GM12878 (cell line): ENCODE results near the gene TNFSF13. TPM values are rescaled to one million over a fixed set of nuclear protein-coding genes. Genes with fewer than 3 reads are reported as not detected.

Experiments
- ATF7 ChIP-seq: fragments of 450-650 bp; IDR thresholded peaks from 2 replicates; pipeline ENCODE4 v1.6.1; 2016; ENCODE audit warnings: low read depth, mild to moderate bottlenecking
- NFYA ChIP-seq: IDR thresholded peaks from 2 replicates; pipeline ENCODE4 v1.6.1; 2011; ENCODE audit warnings: low read depth, mild to moderate bottlenecking, low read length, improper control_type of control experiment, borderline replicate concordance
- RUNX3 ChIP-seq: IDR thresholded peaks from 2 replicates; pipeline ENCODE4 v1.6.1; 2012; ENCODE audit warnings: low read length, inconsistent platforms
- SMAD5 ChIP-seq: IDR thresholded peaks from 2 replicates; pipeline ENCODE4 v1.6.1; 2016; ENCODE audit warnings: antibody characterized with exemption, low read depth
- SPI1 ChIP-seq: IDR thresholded peaks from 2 replicates; pipeline ENCODE4 v1.6.1; 2011; ENCODE audit warnings: low read depth, mild to moderate bottlenecking, low read length, moderate library complexity, borderline replicate concordance; ENCODE audit not compliant: insufficient read depth
- WRNIP1 ChIP-seq: IDR thresholded peaks from 2 replicates; pipeline ENCODE4 v1.6.1; 2011; ENCODE audit warnings: low read depth, low read length, improper control_type of control experiment, borderline replicate concordance
- polyA plus RNA-seq, 11 experiments: library from polyadenylated mRNA; depleted of rRNA in 4 of 11; unstranded in 6 of 11; stranded (reverse) in 5 of 11; fragments of >200 nt; fragmentation: Nextera tagmentation in 4 of 11; fragmentation: Illumina TruSeq in 1 of 11; extraction: Ambion mirVana in 4 of 11; extraction: Trizol in 1 of 11; gene quantifications; 1 replicate in 1 of 11; 2 replicates in 10 of 11; pipeline versions ENCODE4 v1.2.1 to v1.2.3, GENCODE V29; 2011 to 2016; ENCODE audit warnings: inconsistent platforms in 2 of 11, missing spikeins in 2 of 11, low read depth in 1 of 11
- total RNA-seq, 4 experiments: library from RNA; depleted of rRNA in 3 of 4; stranded (reverse); fragments of >200 nt in 3 of 4; fragmentation: Illumina TruSeq in 1 of 4; extraction: Trizol in 1 of 4; gene quantifications; 2 replicates each; pipeline versions ENCODE4 v1.2.1 to v1.2.3, GENCODE V29; 2013 to 2021
- TF ChIP-seq, protein P1 (sequence below): IDR thresholded peaks from 2 replicates; pipeline ENCODE4 v1.6.1; 2011; ENCODE audit warnings: borderline replicate concordance, low read depth, mild to moderate bottlenecking, moderate library complexity, mixed read lengths, low read length; ENCODE audit not compliant: insufficient read depth; ENCODE audit errors: extremely low read length
- TF ChIP-seq, protein P2 (sequence below): fragments of 450-650 bp; conservative IDR thresholded peaks from 2 replicates; pipeline ENCODE4 v1.6.1; 2017; ENCODE audit warnings: mild to moderate bottlenecking, moderate library complexity
- TF ChIP-seq, protein P3 (sequence below): fragments of 450-650 bp; IDR thresholded peaks from 2 replicates; pipeline ENCODE4 v1.6.1; 2017; ENCODE audit warnings: mild to moderate bottlenecking, moderate library complexity

The TNFSF13 gene
- total and polyA plus RNA-seq, 10 of the 15 experiments (the other 5 are each of a cell fraction or from before 2014, with no cell fraction given) = 0.56 to 14.6 (median 9.7) TPM

DNA sequence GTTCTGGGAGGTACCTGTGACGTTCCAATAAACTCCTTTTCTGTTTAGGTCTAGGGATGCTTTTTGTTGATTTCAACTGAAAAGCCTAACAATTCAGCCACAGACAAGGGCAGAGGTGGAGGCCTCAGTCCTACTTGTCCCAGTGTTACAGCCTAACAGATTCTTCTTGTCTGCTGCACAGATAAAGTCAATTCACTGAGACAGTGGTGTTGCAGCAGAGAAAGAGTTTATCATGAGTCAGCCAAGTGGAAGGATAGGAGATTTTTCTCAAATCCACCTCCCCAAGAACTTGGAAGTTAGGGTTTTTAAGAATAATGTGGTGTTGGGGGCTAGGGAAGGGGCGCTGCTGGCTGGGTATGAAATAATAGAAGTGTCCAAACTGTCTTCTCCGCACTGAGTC lies 20.5 kb upstream of the TNFSF13 start (continued):
- TF ChIP-seq, protein P1, sequence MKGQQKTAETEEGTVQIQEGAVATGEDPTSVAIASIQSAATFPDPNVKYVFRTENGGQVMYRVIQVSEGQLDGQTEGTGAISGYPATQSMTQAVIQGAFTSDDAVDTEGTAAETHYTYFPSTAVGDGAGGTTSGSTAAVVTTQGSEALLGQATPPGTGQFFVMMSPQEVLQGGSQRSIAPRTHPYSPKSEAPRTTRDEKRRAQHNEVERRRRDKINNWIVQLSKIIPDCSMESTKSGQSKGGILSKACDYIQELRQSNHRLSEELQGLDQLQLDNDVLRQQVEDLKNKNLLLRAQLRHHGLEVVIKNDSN = no peak
- TF ChIP-seq, protein P2, sequence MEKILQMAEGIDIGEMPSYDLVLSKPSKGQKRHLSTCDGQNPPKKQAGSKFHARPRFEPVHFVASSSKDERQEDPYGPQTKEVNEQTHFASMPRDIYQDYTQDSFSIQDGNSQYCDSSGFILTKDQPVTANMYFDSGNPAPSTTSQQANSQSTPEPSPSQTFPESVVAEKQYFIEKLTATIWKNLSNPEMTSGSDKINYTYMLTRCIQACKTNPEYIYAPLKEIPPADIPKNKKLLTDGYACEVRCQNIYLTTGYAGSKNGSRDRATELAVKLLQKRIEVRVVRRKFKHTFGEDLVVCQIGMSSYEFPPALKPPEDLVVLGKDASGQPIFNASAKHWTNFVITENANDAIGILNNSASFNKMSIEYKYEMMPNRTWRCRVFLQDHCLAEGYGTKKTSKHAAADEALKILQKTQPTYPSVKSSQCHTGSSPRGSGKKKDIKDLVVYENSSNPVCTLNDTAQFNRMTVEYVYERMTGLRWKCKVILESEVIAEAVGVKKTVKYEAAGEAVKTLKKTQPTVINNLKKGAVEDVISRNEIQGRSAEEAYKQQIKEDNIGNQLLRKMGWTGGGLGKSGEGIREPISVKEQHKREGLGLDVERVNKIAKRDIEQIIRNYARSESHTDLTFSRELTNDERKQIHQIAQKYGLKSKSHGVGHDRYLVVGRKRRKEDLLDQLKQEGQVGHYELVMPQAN = no peak
- no peak for TF ChIP-seq ATF7
- no peak for TF ChIP-seq RUNX3
- TF ChIP-seq, protein P3, sequence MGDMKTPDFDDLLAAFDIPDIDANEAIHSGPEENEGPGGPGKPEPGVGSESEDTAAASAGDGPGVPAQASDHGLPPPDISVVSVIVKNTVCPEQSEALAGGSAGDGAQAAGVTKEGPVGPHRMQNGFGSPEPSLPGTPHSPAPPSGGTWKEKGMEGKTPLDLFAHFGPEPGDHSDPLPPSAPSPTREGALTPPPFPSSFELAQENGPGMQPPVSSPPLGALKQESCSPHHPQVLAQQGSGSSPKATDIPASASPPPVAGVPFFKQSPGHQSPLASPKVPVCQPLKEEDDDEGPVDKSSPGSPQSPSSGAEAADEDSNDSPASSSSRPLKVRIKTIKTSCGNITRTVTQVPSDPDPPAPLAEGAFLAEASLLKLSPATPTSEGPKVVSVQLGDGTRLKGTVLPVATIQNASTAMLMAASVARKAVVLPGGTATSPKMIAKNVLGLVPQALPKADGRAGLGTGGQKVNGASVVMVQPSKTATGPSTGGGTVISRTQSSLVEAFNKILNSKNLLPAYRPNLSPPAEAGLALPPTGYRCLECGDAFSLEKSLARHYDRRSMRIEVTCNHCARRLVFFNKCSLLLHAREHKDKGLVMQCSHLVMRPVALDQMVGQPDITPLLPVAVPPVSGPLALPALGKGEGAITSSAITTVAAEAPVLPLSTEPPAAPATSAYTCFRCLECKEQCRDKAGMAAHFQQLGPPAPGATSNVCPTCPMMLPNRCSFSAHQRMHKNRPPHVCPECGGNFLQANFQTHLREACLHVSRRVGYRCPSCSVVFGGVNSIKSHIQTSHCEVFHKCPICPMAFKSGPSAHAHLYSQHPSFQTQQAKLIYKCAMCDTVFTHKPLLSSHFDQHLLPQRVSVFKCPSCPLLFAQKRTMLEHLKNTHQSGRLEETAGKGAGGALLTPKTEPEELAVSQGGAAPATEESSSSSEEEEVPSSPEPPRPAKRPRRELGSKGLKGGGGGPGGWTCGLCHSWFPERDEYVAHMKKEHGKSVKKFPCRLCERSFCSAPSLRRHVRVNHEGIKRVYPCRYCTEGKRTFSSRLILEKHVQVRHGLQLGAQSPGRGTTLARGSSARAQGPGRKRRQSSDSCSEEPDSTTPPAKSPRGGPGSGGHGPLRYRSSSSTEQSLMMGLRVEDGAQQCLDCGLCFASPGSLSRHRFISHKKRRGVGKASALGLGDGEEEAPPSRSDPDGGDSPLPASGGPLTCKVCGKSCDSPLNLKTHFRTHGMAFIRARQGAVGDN = no peak
- TF ChIP-seq NFYA = no peak
- TF ChIP-seq SPI1 = no peak
- no peak for TF ChIP-seq SMAD5
- no peak for TF ChIP-seq WRNIP1
